ENCODE measurements around the gene P4HTM. TPM values are rescaled to one million over a fixed set of nuclear protein-coding genes. Genes with fewer than 3 reads are reported as not detected.

P4HTM gene, protein sequence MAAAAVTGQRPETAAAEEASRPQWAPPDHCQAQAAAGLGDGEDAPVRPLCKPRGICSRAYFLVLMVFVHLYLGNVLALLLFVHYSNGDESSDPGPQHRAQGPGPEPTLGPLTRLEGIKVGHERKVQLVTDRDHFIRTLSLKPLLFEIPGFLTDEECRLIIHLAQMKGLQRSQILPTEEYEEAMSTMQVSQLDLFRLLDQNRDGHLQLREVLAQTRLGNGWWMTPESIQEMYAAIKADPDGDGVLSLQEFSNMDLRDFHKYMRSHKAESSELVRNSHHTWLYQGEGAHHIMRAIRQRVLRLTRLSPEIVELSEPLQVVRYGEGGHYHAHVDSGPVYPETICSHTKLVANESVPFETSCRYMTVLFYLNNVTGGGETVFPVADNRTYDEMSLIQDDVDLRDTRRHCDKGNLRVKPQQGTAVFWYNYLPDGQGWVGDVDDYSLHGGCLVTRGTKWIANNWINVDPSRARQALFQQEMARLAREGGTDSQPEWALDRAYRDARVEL
- 17.9 TPM for polyA plus RNA-seq (2012; ENCODE audit: low read depth, missing spikeins)

- DNase-seq (ENCODE audit: insufficient read length, low spot score) (peak; percentile 53), FAIRE-seq (peak; percentile 93)
- TF ChIP-seq POLR2AphosphoS5 (IDR thresholded peaks at IDR 0.05; ENCODE audit: low read depth, low read length) (peak; percentile 62), POU2F2 (IDR thresholded peaks at IDR 0.05; ENCODE audit: low read depth, low read length) (no peak)
Observed at GRCh38 chr3:48989796-48990635, at the start of gene P4HTM. P4HTM (plus strand) TSS chr3:48990241; CDS start chr3:48990257, 16 bp downstream.

- peak; percentile 28 for FAIRE-seq
- no peak for DNase-seq (ENCODE audit: insufficient read length, low spot score)
- no peak for TF ChIP-seq POLR2A (IDR thresholded peaks at IDR 0.05; ENCODE audit: low read depth, low read length)
- no peak for TF ChIP-seq POLR2AphosphoS5 (IDR thresholded peaks at IDR 0.05; ENCODE audit: low read depth, low read length)
- no peak for TF ChIP-seq TAF1 (IDR thresholded peaks at IDR 0.05; ENCODE audit: low read depth, low read length)
- no peak for TF ChIP-seq PAX5 (IDR thresholded peaks at IDR 0.05; ENCODE audit: insufficient read depth, low read length, severe bottlenecking)
- TF ChIP-seq POU2F2 (IDR thresholded peaks at IDR 0.05; ENCODE audit: low read depth, low read length) = no peak
- no peak for TF ChIP-seq SPI1 (IDR thresholded peaks at IDR 0.05; ENCODE audit: low read depth, low read length)
Observed at GRCh38 chr3:48945432-48945831, 44.6 kb upstream of the P4HTM start.

DNA sequence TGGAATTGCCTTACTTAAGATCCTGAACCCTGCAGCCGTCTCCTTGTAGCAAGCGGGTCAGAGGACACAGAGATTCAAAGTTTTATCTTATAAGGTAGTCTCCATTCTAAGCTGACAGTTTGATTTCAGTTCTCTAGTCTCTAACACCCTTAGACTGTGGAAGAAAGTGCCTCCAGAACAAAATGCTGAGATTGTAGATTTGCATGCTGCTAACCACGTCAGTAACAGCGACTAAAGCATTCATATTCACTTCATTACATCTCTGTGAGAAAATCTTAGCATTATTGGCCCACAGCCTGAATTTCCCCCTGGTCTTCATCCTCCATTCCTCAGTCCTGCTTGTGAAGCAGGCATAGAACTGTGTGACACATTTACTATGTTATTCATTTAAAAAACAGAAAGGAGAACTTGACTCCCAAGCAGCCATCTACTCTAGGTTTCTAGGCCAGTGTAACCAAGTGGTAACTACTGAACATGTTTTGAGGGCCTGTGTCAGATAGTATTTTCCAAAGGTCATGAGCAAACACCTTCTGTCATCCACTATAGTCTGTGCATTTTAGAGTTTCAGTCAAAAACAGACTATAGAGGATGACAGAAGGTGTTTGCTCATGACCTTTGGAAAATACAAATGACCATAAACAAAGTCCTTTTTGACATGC lies 44.0 kb upstream of the P4HTM start:
- FAIRE-seq = no peak

GRCh38 chr3:48949376-48949717 lies 40.7 kb upstream of the P4HTM start:
- no peak for DNase-seq (ENCODE audit: insufficient read length, low spot score)
- peak; percentile 5 for FAIRE-seq
- TF ChIP-seq POU2F2 (IDR thresholded peaks at IDR 0.05; ENCODE audit: low read depth, low read length) = no peak
- no peak for TF ChIP-seq TAF1 (IDR thresholded peaks at IDR 0.05; ENCODE audit: low read depth, low read length)
- no peak for TF ChIP-seq PAX5 (IDR thresholded peaks at IDR 0.05; ENCODE audit: insufficient read depth, low read length, severe bottlenecking)
- TF ChIP-seq POLR2AphosphoS5 (IDR thresholded peaks at IDR 0.05; ENCODE audit: low read depth, low read length) = no peak
- no peak for TF ChIP-seq SPI1 (IDR thresholded peaks at IDR 0.05; ENCODE audit: low read depth, low read length)
- no peak for TF ChIP-seq POLR2A (IDR thresholded peaks at IDR 0.05; ENCODE audit: low read depth, low read length)

More for the DNA sequence above, 44.0 kb upstream of the P4HTM start:
- TF ChIP-seq POLR2A (IDR thresholded peaks at IDR 0.05; ENCODE audit: low read depth, low read length) = no peak
- no peak for TF ChIP-seq POLR2AphosphoS5 (IDR thresholded peaks at IDR 0.05; ENCODE audit: low read depth, low read length)
- TF ChIP-seq SPI1 (IDR thresholded peaks at IDR 0.05; ENCODE audit: low read depth, low read length) = no peak
- no peak for TF ChIP-seq TAF1 (IDR thresholded peaks at IDR 0.05; ENCODE audit: low read depth, low read length)
- no peak for TF ChIP-seq PAX5 (IDR thresholded peaks at IDR 0.05; ENCODE audit: insufficient read depth, low read length, severe bottlenecking)
- no peak for TF ChIP-seq POU2F2 (IDR thresholded peaks at IDR 0.05; ENCODE audit: low read depth, low read length)
- no peak for DNase-seq (ENCODE audit: insufficient read length, low spot score)

GRCh38 chr3:48950051-48950450 lies 40.0 kb upstream of the P4HTM start:
- DNase-seq (ENCODE audit: insufficient read length, low spot score) (no peak), FAIRE-seq (no peak)
- TF ChIP-seq POLR2A (IDR thresholded peaks at IDR 0.05; ENCODE audit: low read depth, low read length) = no peak
- TF ChIP-seq POLR2AphosphoS5 (IDR thresholded peaks at IDR 0.05; ENCODE audit: low read depth, low read length) = no peak

DNA sequence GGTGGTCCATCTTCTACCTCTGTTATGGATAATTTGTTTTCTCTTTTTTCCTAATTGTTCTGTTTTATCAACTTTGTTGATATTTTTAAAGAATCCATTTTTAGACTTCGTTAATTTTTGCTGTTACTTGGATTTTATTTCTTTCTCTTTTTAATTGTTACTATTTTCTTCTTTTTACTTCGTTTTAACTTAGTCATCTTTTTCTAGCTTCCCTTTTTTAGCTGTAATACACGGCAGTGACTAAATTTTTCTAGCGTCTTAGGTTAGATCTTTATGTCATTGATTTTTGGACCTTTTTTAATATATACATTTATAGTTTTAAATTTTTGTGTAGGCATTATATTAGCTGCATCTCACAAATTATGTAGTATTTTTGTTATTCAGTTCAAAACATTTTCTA lies 38.3 kb upstream of the P4HTM start:
- TF ChIP-seq POU2F2 (IDR thresholded peaks at IDR 0.05; ENCODE audit: low read depth, low read length) = no peak
- TF ChIP-seq PAX5 (IDR thresholded peaks at IDR 0.05; ENCODE audit: insufficient read depth, low read length, severe bottlenecking) = no peak
- TF ChIP-seq TAF1 (IDR thresholded peaks at IDR 0.05; ENCODE audit: low read depth, low read length) = no peak
- no peak for TF ChIP-seq POLR2A (IDR thresholded peaks at IDR 0.05; ENCODE audit: low read depth, low read length)
- TF ChIP-seq SPI1 (IDR thresholded peaks at IDR 0.05; ENCODE audit: low read depth, low read length) = no peak
- no peak for TF ChIP-seq POLR2AphosphoS5 (IDR thresholded peaks at IDR 0.05; ENCODE audit: low read depth, low read length)
- DNase-seq (ENCODE audit: insufficient read length, low spot score) (no peak), FAIRE-seq (no peak)

- DNase-seq (ENCODE audit: insufficient read length, low spot score) = no peak
- FAIRE-seq = peak; percentile 91
- TF ChIP-seq SPI1 (IDR thresholded peaks at IDR 0.05; ENCODE audit: low read depth, low read length) (0 out of 2 replicates have a peak, but pooled peaks have one; percentile 14), POU2F2 (IDR thresholded peaks at IDR 0.05; ENCODE audit: low read depth, low read length) (no peak)
Observed at GRCh38 chr3:48952510-48953118, 37.4 kb upstream of the P4HTM start.

DNA sequence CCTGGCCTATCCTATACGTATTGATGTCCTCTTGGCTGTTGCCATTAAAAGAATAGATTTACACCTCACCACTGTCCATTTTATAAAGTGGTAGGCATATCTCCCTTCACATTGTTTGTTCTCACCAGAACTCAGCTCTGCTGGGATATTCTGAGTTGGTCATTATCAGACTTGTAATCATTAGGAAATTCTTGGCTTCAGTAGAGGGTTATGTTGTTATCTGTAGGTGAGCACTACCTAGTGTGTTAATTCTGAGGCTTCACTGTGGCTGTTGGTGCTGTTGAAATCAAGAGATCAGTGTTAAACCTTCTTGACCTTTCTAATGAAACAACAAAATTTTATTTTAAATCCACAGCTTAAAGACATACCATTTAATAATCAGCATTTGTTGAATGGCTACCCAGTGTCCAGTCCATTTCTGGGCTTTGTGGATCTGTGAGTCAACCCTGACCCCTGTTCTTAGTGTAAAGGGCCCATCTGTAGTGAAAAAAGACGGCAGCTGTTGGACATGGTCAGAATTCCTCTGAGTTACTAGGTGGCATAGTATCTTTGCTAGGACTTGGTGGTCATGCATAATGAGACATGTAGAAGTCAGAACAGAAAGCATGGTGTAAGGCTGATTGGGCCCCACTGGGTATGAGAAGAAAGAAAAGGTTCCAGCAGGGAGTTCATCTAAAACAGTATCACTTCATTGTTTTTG lies 32.9 kb upstream of the P4HTM start:
- TF ChIP-seq POU2F2 (IDR thresholded peaks at IDR 0.05; ENCODE audit: low read depth, low read length) (no peak), TAF1 (IDR thresholded peaks at IDR 0.05; ENCODE audit: low read depth, low read length) (no peak), POLR2AphosphoS5 (IDR thresholded peaks at IDR 0.05; ENCODE audit: low read depth, low read length) (no peak), PAX5 (IDR thresholded peaks at IDR 0.05; ENCODE audit: insufficient read depth, low read length, severe bottlenecking) (no peak), SPI1 (IDR thresholded peaks at IDR 0.05; ENCODE audit: low read depth, low read length) (no peak), POLR2A (IDR thresholded peaks at IDR 0.05; ENCODE audit: low read depth, low read length) (no peak)
- no peak for DNase-seq (ENCODE audit: insufficient read length, low spot score)
- FAIRE-seq = no peak

Data from GM12891 (cell line).